ENCODE data around the gene SLC39A13. TPM values are rescaled to one million over a fixed set of nuclear protein-coding genes. Genes with fewer than 3 reads are reported as not detected.

The SLC39A13 gene
- total and polyA plus RNA-seq, 2 donors (not counting 1 experiment from before 2014, with no cell fraction given) = 62.9 to 88.7 TPM

DNA sequence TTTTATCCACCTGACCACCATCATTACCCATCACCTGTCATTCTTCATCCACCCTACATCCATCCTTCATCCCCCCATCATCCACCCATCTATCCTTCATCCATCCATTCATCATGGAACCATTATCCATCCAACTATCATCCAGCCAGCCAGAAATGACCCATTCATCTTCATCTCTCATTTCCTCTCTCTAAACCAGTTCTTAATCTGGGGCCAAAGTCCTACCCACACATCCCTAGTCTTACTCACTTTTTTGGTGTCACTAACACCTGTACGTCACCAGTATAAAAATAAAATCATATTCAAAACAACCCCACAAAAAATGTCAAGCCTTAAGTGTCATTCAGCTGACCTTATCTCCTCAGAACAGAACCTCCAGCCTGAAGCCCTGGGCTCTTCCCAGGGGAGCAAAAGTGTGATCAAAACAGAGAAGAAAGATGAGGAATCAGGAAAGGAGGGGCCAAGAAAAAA lies 42.3 kb upstream of the SLC39A13 start:
- no peak overlapping the region for H3K9ac ChIP-seq (ENCODE audit: insufficient read depth, low read length)
- no peaks in the 10 kb centered on the region for H4K20me1 ChIP-seq (ENCODE audit: control insufficient read depth, extremely low read depth, insufficient read depth, low read length)
- DNase-seq (ENCODE audit: low read depth in 2 of 2) = no peak
- no peak for TF ChIP-seq EZH2 (IDR thresholded peaks at IDR 0.05; ENCODE audit: low read length, missing control alignments)
- no peak overlapping the region for H3K4me2 ChIP-seq (ENCODE audit: extremely low read depth, insufficient read depth, low read length)
- no peak overlapping the region for H2AFZ ChIP-seq (ENCODE audit: low read length)
- no peaks in the 10 kb centered on the region for H3K79me2 ChIP-seq (ENCODE audit: control insufficient read depth, insufficient read depth, low read length)
- no peaks in the 10 kb centered on the region for H3K4me1 ChIP-seq (ENCODE audit: control insufficient read depth, extremely low read depth, insufficient read depth, low read length)
- no peaks in the 10 kb centered on the region for H3K9me3 ChIP-seq (ENCODE audit: control insufficient read depth, insufficient read depth, low read depth, low read length)
- no peak overlapping the region for H3K27ac ChIP-seq (ENCODE audit: insufficient read depth, low read length)
- no peak overlapping the region for H3K4me3 ChIP-seq (replicated peaks in 1 of 4; ENCODE audit: control extremely low read depth in 1 of 4, insufficient read depth in 1 of 4, low read depth in 3 of 4, low read length in 4 of 4)
- H3K36me3 ChIP-seq (ENCODE audit: control insufficient read depth, insufficient read depth, low read length) = no peaks in the 10 kb centered on the region
- no peaks in the 10 kb centered on the region for H3K27me3 ChIP-seq (ENCODE audit: control insufficient read depth, insufficient read depth, low read length)

GRCh38 chr11:47369676-47370075 lies 38.7 kb upstream of the SLC39A13 start:
- Histone ChIP-seq H2AFZ (ENCODE audit: low read length) (no peak overlapping the region), H3K36me3 (ENCODE audit: control insufficient read depth, insufficient read depth, low read length) (no peaks in the 10 kb centered on the region), H3K4me2 (ENCODE audit: extremely low read depth, insufficient read depth, low read length) (no peak overlapping the region), H3K4me3 (replicated peaks in 1 of 4; ENCODE audit: control extremely low read depth in 1 of 4, insufficient read depth in 1 of 4, low read depth in 3 of 4, low read length in 4 of 4) (no peak overlapping the region), H3K79me2 (ENCODE audit: control insufficient read depth, insufficient read depth, low read length) (no peaks in the 10 kb centered on the region), H3K9ac (ENCODE audit: insufficient read depth, low read length) (no peak overlapping the region), H3K4me1 (ENCODE audit: control insufficient read depth, extremely low read depth, insufficient read depth, low read length) (no peaks in the 10 kb centered on the region), H3K9me3 (ENCODE audit: control insufficient read depth, insufficient read depth, low read depth, low read length) (no peaks in the 10 kb centered on the region), H4K20me1 (ENCODE audit: control insufficient read depth, extremely low read depth, insufficient read depth, low read length) (no peaks in the 10 kb centered on the region), H3K27ac (ENCODE audit: insufficient read depth, low read length) (no peak overlapping the region), H3K27me3 (ENCODE audit: control insufficient read depth, insufficient read depth, low read length) (no peaks in the 10 kb centered on the region)
- TF ChIP-seq, protein P1, sequence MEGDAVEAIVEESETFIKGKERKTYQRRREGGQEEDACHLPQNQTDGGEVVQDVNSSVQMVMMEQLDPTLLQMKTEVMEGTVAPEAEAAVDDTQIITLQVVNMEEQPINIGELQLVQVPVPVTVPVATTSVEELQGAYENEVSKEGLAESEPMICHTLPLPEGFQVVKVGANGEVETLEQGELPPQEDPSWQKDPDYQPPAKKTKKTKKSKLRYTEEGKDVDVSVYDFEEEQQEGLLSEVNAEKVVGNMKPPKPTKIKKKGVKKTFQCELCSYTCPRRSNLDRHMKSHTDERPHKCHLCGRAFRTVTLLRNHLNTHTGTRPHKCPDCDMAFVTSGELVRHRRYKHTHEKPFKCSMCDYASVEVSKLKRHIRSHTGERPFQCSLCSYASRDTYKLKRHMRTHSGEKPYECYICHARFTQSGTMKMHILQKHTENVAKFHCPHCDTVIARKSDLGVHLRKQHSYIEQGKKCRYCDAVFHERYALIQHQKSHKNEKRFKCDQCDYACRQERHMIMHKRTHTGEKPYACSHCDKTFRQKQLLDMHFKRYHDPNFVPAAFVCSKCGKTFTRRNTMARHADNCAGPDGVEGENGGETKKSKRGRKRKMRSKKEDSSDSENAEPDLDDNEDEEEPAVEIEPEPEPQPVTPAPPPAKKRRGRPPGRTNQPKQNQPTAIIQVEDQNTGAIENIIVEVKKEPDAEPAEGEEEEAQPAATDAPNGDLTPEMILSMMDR (conservative IDR thresholded peaks at IDR 0.05 in 1 of 2, IDR thresholded peaks at IDR 0.05 in 1 of 2; ENCODE audit: low read depth in 1 of 2, low read length in 2 of 2) = no peak
- TF ChIP-seq EZH2 (IDR thresholded peaks at IDR 0.05; ENCODE audit: low read length, missing control alignments) = no peak
- no peak for DNase-seq (ENCODE audit: low read depth in 2 of 2)

DNA sequence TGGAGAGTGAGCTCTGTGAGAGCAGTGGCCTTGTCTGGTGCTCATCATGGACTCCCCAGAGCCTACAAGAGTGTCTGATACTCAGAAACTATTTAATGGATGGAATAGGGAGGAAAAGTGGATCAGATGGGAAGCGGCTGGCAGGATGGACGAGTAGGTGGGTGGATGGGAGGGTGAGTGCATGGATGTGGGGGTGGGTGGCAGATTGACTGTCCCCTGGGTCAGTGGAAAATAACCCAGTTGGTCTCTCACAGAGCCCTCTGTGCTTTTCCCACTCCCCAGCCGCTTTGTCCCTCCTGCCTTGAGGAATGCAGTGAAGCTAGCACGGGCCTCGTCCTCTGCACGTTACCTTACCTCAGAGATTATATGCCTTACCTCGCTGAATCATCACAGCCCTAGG lies 36.0 kb upstream of the SLC39A13 start:
- no peak overlapping the region for H3K4me3 ChIP-seq (replicated peaks in 1 of 4; ENCODE audit: control extremely low read depth in 1 of 4, insufficient read depth in 1 of 4, low read depth in 3 of 4, low read length in 4 of 4)
- no peak for TF ChIP-seq EZH2 (IDR thresholded peaks at IDR 0.05; ENCODE audit: low read length, missing control alignments)
- TF ChIP-seq, protein P1 (conservative IDR thresholded peaks at IDR 0.05 in 1 of 2, IDR thresholded peaks at IDR 0.05 in 1 of 2; ENCODE audit: low read depth in 1 of 2, low read length in 2 of 2) = no peak
- no peaks in the 10 kb centered on the region for H3K4me1 ChIP-seq (ENCODE audit: control insufficient read depth, extremely low read depth, insufficient read depth, low read length)
- no peaks in the 10 kb centered on the region for H4K20me1 ChIP-seq (ENCODE audit: control insufficient read depth, extremely low read depth, insufficient read depth, low read length)
- no peaks in the 10 kb centered on the region for H3K27me3 ChIP-seq (ENCODE audit: control insufficient read depth, insufficient read depth, low read length)
- no peak overlapping the region for H3K27ac ChIP-seq (ENCODE audit: insufficient read depth, low read length)
- H3K4me2 ChIP-seq (ENCODE audit: extremely low read depth, insufficient read depth, low read length) = no peak overlapping the region
- no peak overlapping the region for H3K9ac ChIP-seq (ENCODE audit: insufficient read depth, low read length)
- DNase-seq (ENCODE audit: low read depth in 2 of 2) = no peak
- H3K79me2 ChIP-seq (ENCODE audit: control insufficient read depth, insufficient read depth, low read length) = no peaks in the 10 kb centered on the region
- H3K9me3 ChIP-seq (ENCODE audit: control insufficient read depth, insufficient read depth, low read depth, low read length) = no peaks in the 10 kb centered on the region
- no peaks in the 10 kb centered on the region for H3K36me3 ChIP-seq (ENCODE audit: control insufficient read depth, insufficient read depth, low read length)
- no peak overlapping the region for H2AFZ ChIP-seq (ENCODE audit: low read length)

Measured in fibroblast of lung (primary cell).